HepG2 (cell line): ENCODE measurements around the gene SLC2A11. TPM values are rescaled to one million over a fixed set of nuclear protein-coding genes. Genes with fewer than 3 reads are reported as not detected.

ENCODE experiments used
- CCAR2 ChIP-seq: fragments of 200-400 bp; formaldehyde crosslinking; optimal IDR thresholded peaks from 2 replicates; pipeline ENCODE3; 2018; ENCODE audit warnings: low read depth, mild to moderate bottlenecking, low read length, moderate library complexity
- FOXK2 ChIP-seq: fragments of 450-650 bp; IDR thresholded peaks from 2 replicates; pipeline ENCODE4 v1.6.1; 2016
- KDM2A ChIP-seq: sonication (generic); formaldehyde crosslinking; IDR thresholded peaks from 2 replicates; pipeline ENCODE4 v1.4.0; 2020; ENCODE audit warnings: low read depth, missing genetic modification reagents, borderline replicate concordance
- KDM5A ChIP-seq: fragments of 200-600 bp; sonication (generic); IDR thresholded peaks from 2 replicates; pipeline ENCODE4 v1.7.0; 2018; ENCODE audit warnings: antibody characterized with exemption, mild to moderate bottlenecking, low read length, borderline replicate concordance
- KDM5B ChIP-seq: sonication (generic); formaldehyde crosslinking; IDR thresholded peaks from 2 replicates; pipeline ENCODE4 v1.4.0; 2020; ENCODE audit warnings: missing genetic modification reagents, mild to moderate bottlenecking, borderline replicate concordance
- MEF2D ChIP-seq: sonication (generic); formaldehyde crosslinking; IDR thresholded peaks from 2 replicates; pipeline ENCODE4 v1.5.1; 2020; ENCODE audit warnings: mild to moderate bottlenecking, missing genetic modification reagents
- NFIC ChIP-seq: IDR thresholded peaks from 2 replicates; pipeline ENCODE4 v1.6.1; 2012; ENCODE audit warnings: mild to moderate bottlenecking, low read length, inconsistent platforms
- PCBP2 ChIP-seq: fragments of 200-400 bp; formaldehyde crosslinking; optimal IDR thresholded peaks from 2 replicates; pipeline ENCODE3; 2018; ENCODE audit warnings: low read length, low read depth; ENCODE audit not compliant: poor library complexity, severe bottlenecking
- YEATS2 ChIP-seq: sonication (generic); formaldehyde crosslinking; IDR thresholded peaks from 2 replicates; pipeline ENCODE4 v1.4.0; 2020; ENCODE audit warnings: missing genetic modification reagents, borderline replicate concordance
- ZMYM4 ChIP-seq: sonication (generic); formaldehyde crosslinking; IDR thresholded peaks from 2 replicates; pipeline ENCODE4 v1.8.1; 2023; ENCODE audit warnings: mild to moderate bottlenecking, missing genetic modification reagents
- ZNF260 ChIP-seq: sonication (generic); formaldehyde crosslinking; IDR thresholded peaks from 2 replicates; pipeline ENCODE4 v1.4.0; 2020; ENCODE audit warnings: missing genetic modification reagents, low read depth, mild to moderate bottlenecking, borderline replicate concordance
- ZNF616 ChIP-seq: sonication (generic); formaldehyde crosslinking; IDR thresholded peaks from 2 replicates; pipeline ENCODE4 v1.5.0; 2020; ENCODE audit warnings: low read depth, mild to moderate bottlenecking, missing genetic modification reagents
- ZNF773 ChIP-seq: sonication (generic); formaldehyde crosslinking; IDR thresholded peaks from 2 replicates; pipeline ENCODE4 v1.4.0; 2020; ENCODE audit warnings: missing genetic modification reagents, borderline replicate concordance
- ZNF83 ChIP-seq: sonication (generic); formaldehyde crosslinking; IDR thresholded peaks from 2 replicates; pipeline ENCODE4 v1.4.0; 2020; ENCODE audit warnings: missing genetic modification reagents, mild to moderate bottlenecking, borderline replicate concordance
- ZNF839 ChIP-seq: sonication (generic); formaldehyde crosslinking; IDR thresholded peaks from 2 replicates; pipeline ENCODE4 v1.4.0; 2020; ENCODE audit warnings: missing genetic modification reagents, mild to moderate bottlenecking, borderline replicate concordance
- ZSCAN29 ChIP-seq: sonication (generic); formaldehyde crosslinking; conservative IDR thresholded peaks from 2 replicates; pipeline ENCODE4 v1.4.0; 2020; ENCODE audit warnings: mild to moderate bottlenecking, missing genetic modification reagents
- polyA plus RNA-seq, 8 experiments: library from polyadenylated mRNA; depleted of rRNA in 3 of 8; stranded (reverse) in 7 of 8; unstranded in 1 of 8; fragments of >200 nt; fragmentation: Illumina TruSeq in 4 of 8; extraction: Trizol in 4 of 8; gene quantifications; 2 replicates each; pipeline versions ENCODE4 v1.2.1 to v1.2.3, GENCODE V29; 2011 to 2016; ENCODE audit warnings: low read depth in 4 of 8, missing spikeins in 1 of 8, mixed read lengths in 1 of 8; ENCODE audit not compliant: insufficient read depth in 1 of 8
- total RNA-seq, 5 experiments: library from RNA; depleted of rRNA; stranded (reverse); fragments of >200 nt; fragmentation: Illumina TruSeq; extraction: Trizol; gene quantifications; 2 replicates each; pipeline ENCODE4 v1.2.3, GENCODE V29; 2016; ENCODE audit warnings: low read depth in 1 of 5
- TF ChIP-seq, protein P1 (sequence below): sonication (generic); formaldehyde crosslinking; conservative IDR thresholded peaks from 2 replicates; pipeline ENCODE4 v1.8.0; 2022; ENCODE audit warnings: mild to moderate bottlenecking, moderate library complexity, missing genetic modification reagents
- TF ChIP-seq, protein P2 (sequence below): sonication (generic); formaldehyde crosslinking; IDR thresholded peaks from 2 replicates; pipeline ENCODE4 v1.4.0; 2020; ENCODE audit warnings: mild to moderate bottlenecking, missing genetic modification reagents, borderline replicate concordance
- TF ChIP-seq, protein P3 (sequence below): sonication (generic); formaldehyde crosslinking; IDR thresholded peaks from 2 replicates; pipeline ENCODE4 v1.8.1; 2022; ENCODE audit warnings: mild to moderate bottlenecking, missing genetic modification reagents
- TF ChIP-seq, protein P4 (sequence below): sonication (generic); formaldehyde crosslinking; IDR thresholded peaks from 2 replicates; pipeline ENCODE4 v1.5.0; 2020; ENCODE audit warnings: mild to moderate bottlenecking, missing genetic modification reagents

Gene SLC2A11
- total and polyA plus RNA-seq, 2 of the 13 experiments (the other 11 are each of a cell fraction or from before 2014, with no cell fraction given): 15.2 to 15.4 TPM

DNA sequence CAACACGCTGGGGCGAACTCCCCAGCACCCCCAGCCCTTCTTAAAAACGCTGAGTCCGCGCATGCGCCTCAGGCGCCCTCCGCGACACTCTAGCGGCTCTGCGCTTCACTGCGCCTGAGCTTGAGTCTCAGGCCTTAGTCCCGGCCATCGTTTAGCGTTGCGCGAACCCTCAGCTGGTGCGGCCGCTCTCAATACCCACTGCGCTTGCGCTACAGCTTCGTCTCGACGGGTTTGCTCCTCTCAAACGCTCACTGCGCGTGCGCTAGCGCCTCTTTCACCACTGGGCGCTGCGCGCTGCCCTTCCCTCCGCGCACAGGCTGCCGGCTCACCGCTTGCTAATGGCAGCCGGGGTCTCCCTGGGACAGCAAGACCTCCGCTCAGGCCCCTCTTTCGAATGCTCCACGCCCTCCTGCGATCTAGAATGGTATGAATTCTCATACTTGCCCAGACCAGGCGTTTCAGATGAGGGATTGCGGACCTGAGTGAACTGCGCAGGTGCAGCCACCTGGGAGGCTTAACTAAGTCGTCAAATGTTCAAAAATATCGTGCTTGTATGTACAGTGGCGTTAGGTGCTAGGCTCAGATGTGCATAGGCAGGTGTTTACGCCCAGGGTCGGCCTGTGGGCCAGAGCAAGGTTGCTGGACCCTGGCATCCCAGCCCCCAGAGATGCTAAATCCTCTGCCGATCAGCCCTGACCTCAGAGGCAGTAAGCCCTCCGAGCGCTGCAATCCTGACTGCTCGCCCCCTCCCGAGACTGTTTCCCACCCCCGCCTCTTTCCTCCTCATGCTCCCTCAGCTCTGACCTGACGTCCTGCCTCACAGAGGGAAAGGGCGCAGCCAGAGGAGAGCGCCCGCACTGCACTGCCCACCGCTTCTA lies at the start of gene SLC2A11 (continued):
- TF ChIP-seq, protein P1, sequence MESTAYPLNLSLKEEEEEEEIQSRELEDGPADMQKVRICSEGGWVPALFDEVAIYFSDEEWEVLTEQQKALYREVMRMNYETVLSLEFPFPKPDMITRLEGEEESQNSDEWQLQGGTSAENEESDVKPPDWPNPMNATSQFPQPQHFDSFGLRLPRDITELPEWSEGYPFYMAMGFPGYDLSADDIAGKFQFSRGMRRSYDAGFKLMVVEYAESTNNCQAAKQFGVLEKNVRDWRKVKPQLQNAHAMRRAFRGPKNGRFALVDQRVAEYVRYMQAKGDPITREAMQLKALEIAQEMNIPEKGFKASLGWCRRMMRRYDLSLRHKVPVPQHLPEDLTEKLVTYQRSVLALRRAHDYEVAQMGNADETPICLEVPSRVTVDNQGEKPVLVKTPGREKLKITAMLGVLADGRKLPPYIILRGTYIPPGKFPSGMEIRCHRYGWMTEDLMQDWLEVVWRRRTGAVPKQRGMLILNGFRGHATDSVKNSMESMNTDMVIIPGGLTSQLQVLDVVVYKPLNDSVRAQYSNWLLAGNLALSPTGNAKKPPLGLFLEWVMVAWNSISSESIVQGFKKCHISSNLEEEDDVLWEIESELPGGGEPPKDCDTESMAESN: 0 out of 2 replicates have a peak, but pooled peaks have one; percentile 65
- TF ChIP-seq ZNF839 (CRISPR knock-in tag): no peak
- no peak for TF ChIP-seq PCBP2
- TF ChIP-seq ZNF773 (CRISPR knock-in tag): no peak
- no peak for TF ChIP-seq NFIC
- TF ChIP-seq MEF2D (CRISPR knock-in tag): 0 out of 2 replicates have a peak, but pooled peaks have one; percentile 51
- TF ChIP-seq ZNF83 (CRISPR knock-in tag): 0 out of 2 replicates have a peak, but pooled peaks have one; percentile 71
- 0 out of 2 replicates have a peak, but pooled peaks have one; percentile 39 for TF ChIP-seq YEATS2
- TF ChIP-seq, protein P2, sequence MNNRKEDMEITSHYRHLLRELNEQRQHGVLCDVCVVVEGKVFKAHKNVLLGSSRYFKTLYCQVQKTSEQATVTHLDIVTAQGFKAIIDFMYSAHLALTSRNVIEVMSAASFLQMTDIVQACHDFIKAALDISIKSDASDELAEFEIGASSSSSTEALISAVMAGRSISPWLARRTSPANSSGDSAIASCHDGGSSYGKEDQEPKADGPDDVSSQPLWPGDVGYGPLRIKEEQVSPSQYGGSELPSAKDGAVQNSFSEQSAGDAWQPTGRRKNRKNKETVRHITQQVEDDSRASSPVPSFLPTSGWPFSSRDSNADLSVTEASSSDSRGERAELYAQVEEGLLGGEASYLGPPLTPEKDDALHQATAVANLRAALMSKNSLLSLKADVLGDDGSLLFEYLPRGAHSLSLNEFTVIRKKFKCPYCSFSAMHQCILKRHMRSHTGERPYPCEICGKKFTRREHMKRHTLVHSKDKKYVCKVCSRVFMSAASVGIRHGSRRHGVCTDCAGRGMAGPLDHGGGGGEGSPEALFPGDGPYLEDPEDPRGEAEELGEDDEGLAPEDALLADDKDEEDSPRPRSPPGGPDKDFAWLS (CRISPR knock-in tag): 0 out of 2 replicates have a peak, but pooled peaks have one; percentile 14
- TF ChIP-seq ZSCAN29 (CRISPR knock-in tag): no peak
- TF ChIP-seq CCAR2: no peak
- no peak for TF ChIP-seq ZNF260
- TF ChIP-seq ZNF616: no peak
- TF ChIP-seq KDM5B (CRISPR knock-in tag): no peak
- TF ChIP-seq, protein P3, sequence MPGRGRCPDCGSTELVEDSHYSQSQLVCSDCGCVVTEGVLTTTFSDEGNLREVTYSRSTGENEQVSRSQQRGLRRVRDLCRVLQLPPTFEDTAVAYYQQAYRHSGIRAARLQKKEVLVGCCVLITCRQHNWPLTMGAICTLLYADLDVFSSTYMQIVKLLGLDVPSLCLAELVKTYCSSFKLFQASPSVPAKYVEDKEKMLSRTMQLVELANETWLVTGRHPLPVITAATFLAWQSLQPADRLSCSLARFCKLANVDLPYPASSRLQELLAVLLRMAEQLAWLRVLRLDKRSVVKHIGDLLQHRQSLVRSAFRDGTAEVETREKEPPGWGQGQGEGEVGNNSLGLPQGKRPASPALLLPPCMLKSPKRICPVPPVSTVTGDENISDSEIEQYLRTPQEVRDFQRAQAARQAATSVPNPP (CRISPR knock-in tag): no peak
- TF ChIP-seq KDM5A: no peak
- 0 out of 2 replicates have a peak, but pooled peaks have one; percentile 26 for TF ChIP-seq KDM2A
- TF ChIP-seq, protein P4, sequence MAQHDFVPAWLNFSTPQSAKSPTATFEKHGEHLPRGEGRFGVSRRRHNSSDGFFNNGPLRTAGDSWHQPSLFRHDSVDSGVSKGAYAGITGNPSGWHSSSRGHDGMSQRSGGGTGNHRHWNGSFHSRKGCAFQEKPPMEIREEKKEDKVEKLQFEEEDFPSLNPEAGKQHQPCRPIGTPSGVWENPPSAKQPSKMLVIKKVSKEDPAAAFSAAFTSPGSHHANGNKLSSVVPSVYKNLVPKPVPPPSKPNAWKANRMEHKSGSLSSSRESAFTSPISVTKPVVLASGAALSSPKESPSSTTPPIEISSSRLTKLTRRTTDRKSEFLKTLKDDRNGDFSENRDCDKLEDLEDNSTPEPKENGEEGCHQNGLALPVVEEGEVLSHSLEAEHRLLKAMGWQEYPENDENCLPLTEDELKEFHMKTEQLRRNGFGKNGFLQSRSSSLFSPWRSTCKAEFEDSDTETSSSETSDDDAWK: no peak
- no peak for TF ChIP-seq ZMYM4 (CRISPR knock-in tag)
- no peak for TF ChIP-seq FOXK2
